HEK293 (cell line): ENCODE measurements around the gene COMP.

Experiments
- ZNF473 ChIP-seq: fragments of 450-650 bp; formaldehyde crosslinking; IDR thresholded peaks from 2 replicates; pipeline ENCODE4 v1.5.1; 2017; ENCODE audit warnings: missing biosample characterization, missing genetic modification characterization
- ZNF548 ChIP-seq: fragments of 450-650 bp; formaldehyde crosslinking; IDR thresholded peaks from 2 replicates; pipeline ENCODE4 v1.5.1; 2016; ENCODE audit warnings: missing biosample characterization, missing genetic modification characterization
- ZNF555 ChIP-seq: fragments of 450-650 bp; formaldehyde crosslinking; conservative IDR thresholded peaks from 2 replicates; pipeline ENCODE4 v1.5.1; 2017; ENCODE audit warnings: missing biosample characterization, mild to moderate bottlenecking, missing genetic modification characterization, inconsistent platforms
- ZNF747 ChIP-seq: fragments of 450-650 bp; formaldehyde crosslinking; IDR thresholded peaks from 2 replicates; pipeline ENCODE4 v1.5.1; 2016; ENCODE audit warnings: missing biosample characterization, missing genetic modification characterization
- TF ChIP-seq, protein P1 (sequence below): fragments of 450-650 bp; formaldehyde crosslinking; IDR thresholded peaks from 2 replicates; pipeline ENCODE4 v1.5.1; 2016; ENCODE audit warnings: missing biosample characterization, missing genetic modification characterization

DNA sequence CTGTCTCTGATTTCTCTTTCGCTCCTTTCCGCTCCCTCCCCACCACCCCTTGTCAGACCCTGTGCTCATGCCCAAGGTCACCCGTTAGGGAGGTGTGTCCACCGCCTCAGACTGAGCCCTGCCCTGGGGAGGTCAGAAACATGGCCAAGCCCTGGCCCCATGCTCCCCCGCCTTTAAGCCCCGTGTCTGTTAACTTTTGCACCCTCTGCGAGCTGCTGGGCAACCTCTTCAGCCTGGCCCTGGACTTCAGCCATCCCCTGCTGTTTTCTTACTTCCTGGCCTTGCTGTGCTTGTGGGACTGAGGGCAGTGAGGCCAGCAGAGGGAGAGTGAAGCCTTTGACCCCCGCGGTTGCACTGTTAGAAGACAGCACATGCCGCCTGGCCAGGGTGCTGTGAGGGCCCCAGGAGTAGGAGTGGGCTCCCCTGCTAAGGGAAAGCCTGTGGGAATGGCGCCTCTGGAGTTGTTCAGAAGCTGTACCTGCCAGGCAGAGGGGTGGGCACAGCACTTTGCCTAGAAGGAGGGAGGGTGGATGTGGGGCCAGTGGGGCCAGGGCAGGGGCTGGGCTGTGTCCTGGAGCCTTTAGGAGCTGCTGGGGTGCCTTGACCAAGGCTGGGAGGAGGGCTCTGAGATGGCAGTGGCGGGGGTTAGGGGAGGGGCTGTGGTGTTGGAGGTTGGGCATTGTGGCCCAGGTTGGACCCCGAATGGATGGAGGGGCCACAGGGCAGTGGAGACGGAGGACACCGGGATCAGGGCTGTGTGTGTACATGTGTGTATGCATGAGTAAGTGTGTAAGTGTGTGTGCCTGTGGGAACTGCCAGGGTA lies 48.6 kb upstream of the COMP start:
- TF ChIP-seq ZNF747 (tag by site-specific recombination) (no peak), ZNF473 (tag by site-specific recombination) (no peak), ZNF548 (tag by site-specific recombination) (no peak), ZNF555 (tag by site-specific recombination) (no peak)
- TF ChIP-seq, protein P1, sequence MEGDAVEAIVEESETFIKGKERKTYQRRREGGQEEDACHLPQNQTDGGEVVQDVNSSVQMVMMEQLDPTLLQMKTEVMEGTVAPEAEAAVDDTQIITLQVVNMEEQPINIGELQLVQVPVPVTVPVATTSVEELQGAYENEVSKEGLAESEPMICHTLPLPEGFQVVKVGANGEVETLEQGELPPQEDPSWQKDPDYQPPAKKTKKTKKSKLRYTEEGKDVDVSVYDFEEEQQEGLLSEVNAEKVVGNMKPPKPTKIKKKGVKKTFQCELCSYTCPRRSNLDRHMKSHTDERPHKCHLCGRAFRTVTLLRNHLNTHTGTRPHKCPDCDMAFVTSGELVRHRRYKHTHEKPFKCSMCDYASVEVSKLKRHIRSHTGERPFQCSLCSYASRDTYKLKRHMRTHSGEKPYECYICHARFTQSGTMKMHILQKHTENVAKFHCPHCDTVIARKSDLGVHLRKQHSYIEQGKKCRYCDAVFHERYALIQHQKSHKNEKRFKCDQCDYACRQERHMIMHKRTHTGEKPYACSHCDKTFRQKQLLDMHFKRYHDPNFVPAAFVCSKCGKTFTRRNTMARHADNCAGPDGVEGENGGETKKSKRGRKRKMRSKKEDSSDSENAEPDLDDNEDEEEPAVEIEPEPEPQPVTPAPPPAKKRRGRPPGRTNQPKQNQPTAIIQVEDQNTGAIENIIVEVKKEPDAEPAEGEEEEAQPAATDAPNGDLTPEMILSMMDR (tag by site-specific recombination): no peak
